Endothelial cell of hepatic sinusoid (primary cell): ENCODE data around the gene SLC6A9.

Source experiments
- in situ Hi-C: cut with HindIII; loops from 2 replicates; pipeline ENCODE4 v1.10.0; 2017; ENCODE audit warnings: low sequenced_read_pairs

The SLC6A9 gene

DNA sequence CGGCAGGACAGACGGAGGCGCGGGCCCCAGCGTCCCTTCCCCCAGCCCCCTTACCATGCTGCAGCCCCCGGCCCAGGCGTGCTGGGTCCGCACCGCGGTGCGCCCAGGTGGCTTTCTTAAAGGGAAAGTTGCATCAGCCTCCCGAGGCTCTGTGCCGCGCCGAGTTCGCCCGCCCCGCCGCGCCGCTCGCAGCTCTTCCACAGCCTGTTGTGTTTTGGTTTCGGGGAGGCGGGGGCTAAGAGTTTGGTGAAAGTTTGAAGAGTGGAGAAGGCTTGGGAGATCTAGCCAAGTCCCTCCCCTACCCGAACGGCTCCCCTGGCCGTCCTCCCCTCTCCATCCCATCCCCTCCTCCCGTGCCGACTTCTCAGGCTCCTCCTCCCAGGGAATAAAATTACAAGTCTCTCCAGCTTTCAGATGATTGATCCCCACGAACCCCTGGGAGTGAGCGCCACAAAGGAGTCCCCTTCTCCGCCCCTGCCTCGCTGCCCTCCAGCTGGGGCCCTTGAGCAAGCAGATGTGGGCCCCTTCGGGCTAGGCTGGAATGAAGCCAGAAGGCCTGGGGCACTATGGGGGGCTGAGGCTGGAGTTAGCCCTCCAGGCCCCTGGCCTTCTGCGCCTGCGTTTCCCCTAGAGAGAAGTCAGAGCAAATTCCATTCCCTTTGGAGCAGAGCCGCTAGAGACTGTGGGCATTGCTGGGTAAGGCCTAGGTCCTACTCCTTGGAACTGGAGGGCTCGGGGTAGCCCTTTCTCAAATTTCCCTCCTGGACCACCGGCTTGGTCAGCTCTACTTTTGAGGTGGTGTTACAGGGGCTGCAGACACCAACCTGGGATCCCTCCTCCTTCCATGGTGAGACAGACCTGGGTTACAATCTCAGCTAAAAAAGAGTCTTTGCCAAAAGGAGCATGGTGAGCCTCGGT, at the start of gene SLC6A9:
SLC6A9 (minus strand) TSS at position 211 of the 918 bp plus-strand sequence. CDS start 7,185 bp downstream, outside the sequence.
- in situ Hi-C loops = no loop called here

DNA sequence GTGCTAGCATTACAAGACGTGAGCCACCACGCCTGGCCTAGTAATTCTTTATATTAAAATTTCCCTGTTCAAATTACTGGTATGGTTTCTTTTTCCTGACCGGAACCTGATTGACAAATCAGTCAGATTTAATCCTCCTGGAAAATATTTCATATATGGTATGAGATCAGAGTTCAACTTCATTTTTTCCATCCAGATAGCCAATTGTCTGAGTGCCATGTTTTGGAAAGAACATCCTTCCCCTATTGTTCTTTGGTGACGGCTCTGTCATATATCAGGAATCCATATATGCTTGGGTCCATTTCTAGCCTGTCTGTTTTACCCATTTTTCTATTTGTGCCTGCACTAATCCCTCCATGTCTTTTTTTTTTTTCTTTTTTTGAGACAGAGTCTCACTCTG, 48.3 kb upstream of the SLC6A9 start:
- in situ Hi-C loops = no loop called here

DNA sequence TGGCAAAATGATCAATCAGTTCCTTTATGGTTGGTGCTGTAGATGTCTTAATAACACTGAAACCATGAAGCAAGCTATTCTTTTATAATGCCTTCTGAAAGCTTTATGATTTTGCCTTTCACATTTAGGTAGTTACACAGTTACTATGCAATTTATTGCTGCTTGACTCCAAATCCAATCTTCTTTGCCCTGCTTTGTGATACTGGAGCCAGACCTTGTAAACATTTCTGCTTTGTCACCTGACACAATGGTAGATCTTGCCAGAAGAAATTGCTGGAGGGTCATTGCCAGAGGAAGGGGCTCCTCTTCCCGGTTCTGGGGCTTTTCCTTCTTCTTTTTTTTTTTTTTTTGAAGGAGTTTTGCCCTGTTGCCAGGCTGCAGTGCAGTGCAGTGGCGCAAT, 46.8 kb upstream of the SLC6A9 start:
- in situ Hi-C loops = no loop called here

DNA sequence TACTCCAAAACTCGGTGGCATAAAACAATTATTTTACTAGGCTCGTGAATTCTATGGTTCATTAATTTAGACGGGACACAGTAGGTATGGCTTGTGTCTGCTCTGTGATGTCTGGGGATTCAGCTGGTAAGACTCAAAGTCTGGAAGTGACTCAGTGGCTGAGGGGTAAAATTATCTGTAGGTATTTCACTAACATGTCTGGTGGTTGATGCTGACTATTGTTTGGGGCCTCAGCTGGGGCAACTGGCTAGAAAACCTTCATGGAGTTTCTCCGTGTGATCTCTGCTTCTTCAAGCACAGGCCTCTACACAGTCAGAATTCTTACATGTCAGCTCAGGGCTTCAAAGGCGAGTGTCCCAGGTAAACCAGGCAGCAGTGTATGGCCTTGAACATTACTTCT, 46.2 kb upstream of the SLC6A9 start:
- in situ Hi-C loops = no loop called here

DNA sequence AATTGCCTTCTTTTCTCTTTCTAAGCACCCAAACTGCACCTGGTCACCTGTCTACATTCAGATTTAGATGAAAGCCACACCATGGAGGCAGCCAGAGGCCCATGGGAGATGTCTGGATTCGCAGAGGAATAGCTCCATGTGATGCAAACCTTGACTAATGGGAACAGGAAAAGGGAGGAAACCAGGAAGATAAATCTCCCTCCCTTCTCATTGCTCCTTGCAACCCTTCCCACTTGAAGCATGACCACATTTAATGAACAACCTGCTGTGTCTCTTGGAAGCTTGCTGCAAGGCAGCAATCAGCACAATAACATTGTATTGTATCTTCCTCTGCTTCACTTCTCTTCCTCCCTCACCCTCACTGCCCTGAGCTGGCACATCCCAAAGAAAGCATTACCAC, 44.8 kb upstream of the SLC6A9 start:
- in situ Hi-C loops = no loop called here

DNA sequence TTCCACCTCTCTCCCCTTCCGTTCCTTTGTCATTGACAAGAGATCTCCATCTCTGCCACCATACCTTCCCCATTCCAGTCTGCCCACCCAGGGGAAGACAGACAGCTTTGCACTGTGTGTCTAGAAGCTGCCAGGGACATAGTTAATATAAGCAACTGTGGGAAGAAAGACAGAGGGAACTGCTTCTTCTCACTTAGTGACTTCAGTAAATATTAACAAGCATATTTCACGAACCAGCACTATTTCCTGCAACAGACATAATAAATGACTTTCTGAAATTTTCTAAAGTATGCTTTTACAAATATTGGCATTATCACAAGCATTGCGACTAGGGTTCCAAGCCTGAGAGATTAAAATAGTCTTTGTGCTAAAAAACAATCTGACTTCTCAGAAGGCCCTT, 43.2 kb upstream of the SLC6A9 start:
- in situ Hi-C loops = loop anchor here (5.0 kb wide), 1 partner anchor 82 kb away; the partner anchor contains the start of gene CCDC24

DNA sequence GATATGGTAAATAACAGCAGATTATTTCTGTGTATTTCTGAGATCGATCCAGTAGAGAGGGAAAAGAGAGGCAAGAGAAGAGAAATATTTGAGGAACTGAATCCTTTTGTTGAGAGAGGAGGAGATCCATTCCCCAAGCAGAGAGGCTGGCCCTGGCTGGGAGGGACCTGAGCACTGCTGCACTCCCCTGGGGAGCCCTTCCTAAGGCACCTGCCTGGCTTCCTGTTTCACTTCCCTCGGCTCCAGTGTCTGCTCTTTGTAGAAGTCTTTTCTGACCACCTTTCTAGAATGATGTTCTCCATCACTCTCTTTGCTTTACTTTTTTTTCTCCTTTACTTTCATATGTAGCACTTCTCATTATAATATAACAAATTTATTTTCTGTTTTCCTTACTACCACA, 42.3 kb upstream of the SLC6A9 start:
- in situ Hi-C loops = loop anchor here (5.0 kb wide), 1 partner anchor 81 kb away; the partner anchor contains the start of gene CCDC24

DNA sequence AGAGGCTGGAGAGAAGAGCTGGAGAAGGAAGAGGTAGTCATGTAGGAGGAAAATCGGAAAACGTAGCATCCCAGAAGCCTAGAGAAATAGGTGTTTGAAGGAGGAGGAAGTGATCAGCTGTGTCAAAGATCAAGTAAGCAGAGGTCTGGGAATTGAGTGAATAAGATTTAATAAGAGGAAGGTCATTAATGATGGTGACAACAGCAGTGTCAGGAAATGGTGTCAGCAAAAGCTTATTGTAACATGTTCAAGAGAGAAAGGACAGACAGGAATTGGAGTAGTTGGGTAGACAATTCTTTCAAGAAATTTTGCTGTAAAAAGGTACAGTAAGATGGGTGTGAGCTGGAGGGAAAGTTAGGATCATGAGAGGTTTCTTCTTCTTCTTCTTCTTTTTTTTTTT, 41.6 kb upstream of the SLC6A9 start:
- in situ Hi-C loops = loop anchor here (5.0 kb wide), 1 partner anchor 81 kb away; the partner anchor contains the start of gene CCDC24

DNA sequence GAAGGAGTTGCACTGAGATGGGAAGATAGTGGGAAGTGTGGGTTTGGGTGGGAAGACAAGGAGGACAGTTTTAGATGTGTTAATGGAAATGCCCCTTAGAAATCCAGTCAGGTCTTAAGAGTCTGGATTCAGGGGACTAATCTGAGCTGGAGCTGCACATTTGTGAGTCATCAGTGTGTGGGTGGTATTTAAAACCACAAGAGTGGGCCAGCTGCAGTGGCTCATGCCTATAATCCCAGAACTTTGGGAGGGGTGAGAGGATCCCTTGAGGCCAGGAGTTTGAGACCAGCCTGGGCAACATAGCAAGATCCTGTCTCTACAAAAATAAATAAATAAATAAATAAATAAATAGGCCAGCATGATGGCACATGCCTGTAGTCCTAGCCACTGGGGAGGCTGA, 40.9 kb upstream of the SLC6A9 start:
- in situ Hi-C loops = loop anchor here (5.0 kb wide), 1 partner anchor 80 kb away; the partner anchor contains the start of gene CCDC24

DNA sequence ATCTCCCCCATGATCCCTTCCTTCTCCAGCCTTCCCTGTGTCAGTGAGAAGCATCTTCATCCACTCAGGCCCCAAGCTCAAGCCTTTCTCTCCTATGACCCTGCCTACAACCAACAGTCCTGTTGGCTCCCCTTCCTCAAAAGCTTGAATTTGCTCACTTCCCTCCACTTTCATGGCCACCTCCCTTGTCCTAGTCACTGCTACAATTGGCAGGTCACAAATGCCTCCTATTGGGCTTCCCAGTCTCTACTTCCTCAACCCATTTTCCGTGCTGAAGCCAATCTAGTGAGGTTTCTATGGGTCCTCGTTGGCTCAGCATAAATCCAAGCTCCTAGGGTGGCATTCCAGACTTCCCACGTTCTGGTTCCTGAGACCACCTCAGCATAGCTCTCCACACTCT, 40.2 kb upstream of the SLC6A9 start:
- in situ Hi-C loops = loop anchor here (5.0 kb wide), 1 partner anchor 79 kb away; the partner anchor contains the start of gene CCDC24

DNA sequence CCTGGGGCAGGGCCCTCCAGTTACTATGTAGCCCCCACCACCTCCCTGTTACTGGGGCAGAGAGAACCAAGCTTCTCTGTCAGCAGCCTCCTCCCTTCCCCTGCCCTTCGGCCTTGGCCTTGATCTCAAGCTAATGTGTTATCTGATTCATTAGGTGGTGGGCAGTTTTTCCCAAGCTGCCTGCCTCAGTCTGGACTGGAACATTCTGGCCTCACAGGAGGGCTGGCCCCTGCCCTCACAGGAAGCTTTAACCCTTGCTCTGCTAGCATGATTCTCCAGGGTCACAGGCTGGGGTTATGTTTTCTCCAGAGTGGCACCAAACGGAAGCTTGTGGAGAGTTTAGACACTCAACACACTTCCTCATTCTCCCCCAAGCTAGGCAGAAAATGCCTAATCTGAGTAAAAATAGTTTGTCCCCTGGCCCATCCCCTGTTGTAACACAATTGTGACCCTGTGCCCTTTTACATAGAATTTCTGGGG, 37.2 kb upstream of the SLC6A9 start:
- in situ Hi-C loops = no loop called here

DNA sequence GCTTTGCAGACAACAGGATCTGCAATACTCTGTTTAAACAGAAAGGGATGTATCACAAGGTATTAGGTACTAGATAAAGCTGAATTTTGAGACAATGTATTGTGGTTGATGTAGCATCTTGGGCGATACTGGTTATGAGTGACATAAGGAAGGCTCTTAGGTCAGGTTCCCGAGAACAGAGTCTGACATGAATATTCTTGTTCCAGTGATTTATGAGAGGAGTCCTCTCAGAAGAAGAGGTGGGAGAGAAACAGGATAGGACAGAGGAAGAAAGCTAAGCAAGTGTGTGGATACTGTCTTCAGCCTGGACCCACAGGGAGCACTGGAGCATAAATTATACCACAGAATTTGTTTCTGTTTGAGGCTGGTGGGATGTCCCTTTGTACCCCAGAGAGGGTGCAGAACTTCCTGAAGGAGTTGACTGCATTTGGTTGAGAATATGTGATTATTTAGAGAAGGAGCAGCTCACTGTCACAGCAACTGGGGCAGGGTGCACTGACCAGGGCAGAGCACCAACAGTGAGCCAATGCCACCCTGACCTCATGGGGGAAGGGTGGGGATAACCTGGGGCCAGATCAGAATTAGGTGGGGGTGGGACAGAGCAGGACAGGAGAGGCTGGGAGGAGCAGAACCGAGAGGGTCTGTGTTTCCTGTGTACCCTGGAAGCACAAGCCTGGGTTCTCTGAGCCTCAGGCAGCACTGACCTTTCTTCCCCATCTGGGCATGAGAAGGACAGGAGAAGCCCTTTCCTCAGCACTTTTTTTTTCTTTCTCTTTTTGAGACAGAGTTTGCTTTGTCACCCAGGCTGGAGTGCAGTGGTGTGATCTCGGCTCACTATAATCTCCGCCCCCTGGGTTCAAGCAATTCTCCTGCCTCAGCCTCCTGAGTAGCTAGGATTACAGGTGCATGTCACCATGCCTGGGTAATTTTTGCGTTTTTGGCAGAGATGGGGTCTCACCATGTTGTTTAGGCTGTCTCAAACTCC, 36.3 kb upstream of the SLC6A9 start:
- in situ Hi-C loops = no loop called here

DNA sequence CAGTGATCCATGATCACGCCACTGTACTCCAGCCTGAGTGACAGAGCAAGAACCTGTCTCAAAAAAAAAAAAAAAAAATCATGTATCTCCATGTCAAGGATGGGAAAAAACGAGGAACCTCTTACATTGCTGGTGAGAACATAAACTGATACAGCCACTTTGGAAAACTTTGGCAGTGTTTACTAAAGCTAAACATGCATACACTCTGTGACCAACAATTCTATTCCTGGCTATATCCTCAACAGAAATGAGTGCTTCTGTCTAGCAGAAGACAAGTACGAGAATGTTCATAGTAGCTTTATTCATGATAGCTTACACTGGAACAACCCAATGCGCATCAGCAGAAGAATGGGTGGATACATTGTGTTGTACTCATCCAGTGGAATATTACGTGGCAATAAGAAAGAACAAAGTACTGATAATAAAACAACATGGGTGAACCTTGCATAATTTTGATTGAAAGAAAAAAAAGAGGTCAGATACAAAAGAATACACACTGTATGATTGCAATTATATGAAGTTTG, 31.5 kb upstream of the SLC6A9 start:
- in situ Hi-C loops = no loop called here

DNA sequence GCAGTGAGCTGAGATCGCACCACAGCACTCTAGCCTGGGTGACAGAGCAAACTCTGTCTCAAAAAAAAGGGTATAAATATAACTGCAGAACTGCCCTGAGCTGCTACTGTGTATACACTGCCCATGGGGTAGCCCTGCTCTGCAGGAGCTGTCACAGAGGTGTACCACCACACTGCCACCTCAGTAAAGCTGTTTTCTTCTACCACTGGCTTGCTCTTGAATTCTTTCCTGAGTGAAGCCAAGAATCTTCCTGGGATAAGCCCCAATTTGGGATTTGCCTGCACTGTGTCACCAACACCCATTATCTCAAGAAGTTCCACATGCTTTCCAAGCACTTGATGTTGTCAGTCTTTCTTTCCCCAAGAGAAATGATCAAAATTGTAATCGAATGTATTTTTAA, 30.6 kb upstream of the SLC6A9 start:
- in situ Hi-C loops = no loop called here

DNA sequence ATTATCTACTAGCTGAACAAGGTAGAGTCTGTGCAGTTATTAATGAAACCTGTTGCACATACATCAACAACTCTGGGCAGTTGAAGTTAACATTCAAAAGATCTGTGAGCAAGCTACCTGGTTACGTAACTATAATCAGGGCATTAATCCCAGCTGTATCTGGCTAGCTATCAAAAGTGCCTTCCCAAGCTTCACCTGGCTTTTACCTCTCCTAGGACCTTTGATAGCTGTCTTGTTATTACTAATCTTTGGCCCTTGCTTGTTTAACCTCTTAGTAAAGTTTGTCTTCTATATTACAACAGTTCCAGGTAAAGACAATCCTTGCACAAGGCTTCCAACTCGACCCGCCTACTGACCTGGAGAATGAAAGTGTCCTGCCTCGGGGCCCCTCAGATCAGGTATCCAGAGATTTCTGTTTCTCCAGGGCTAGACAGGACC, 29.6 kb upstream of the SLC6A9 start:
- in situ Hi-C loops = no loop called here

DNA sequence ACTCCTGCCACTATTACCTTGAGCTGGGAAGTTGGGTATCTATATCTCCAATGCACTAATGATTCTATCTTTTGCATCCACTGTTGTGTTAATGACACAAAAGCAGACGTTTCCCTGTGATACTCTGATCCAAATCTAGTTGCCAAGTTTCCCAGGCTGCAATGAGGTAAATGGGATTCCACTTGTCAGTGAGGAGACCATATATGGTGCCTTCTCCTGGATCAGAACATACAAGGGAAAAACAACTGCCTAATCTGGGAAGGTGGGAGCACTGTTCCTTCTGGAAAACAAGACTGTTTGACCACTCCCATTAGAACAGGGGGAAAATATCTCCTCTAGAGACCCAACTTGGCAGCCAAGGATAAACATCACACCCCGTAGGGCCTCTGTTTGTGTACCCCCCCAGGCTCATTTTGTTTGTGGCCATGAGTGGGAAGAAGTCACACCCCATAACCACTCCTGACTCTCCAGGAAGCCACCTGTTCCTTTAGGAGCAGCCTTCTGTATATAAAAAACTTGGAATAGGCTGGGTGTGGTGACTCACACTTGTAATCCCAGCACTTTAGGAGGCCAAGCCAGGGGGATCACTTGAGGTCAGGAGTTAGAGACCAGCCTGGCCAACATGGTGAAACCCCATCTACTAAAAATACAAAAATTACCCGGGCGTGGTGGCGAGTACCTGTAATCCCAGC, 28.5 kb upstream of the SLC6A9 start:
- in situ Hi-C loops = no loop called here

DNA sequence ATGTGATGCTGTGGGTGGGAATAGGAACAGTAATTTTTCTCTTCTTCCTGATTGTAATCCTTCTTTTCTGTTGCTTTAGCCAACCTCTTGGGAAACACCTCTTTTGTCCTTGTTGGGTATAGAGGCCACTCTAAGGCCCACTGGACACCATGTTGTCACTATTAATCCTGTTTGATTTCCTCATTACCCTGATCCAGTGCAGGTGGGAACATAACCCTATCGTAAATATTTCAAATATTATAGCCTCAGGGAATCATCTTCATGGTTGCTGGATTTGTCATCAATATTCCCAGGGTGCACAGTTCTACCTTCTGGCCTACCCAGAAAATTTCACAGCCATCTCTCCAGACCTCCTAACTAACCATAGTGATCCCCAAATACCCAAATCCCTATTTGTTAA, 27.9 kb upstream of the SLC6A9 start:
- in situ Hi-C loops = no loop called here

DNA sequence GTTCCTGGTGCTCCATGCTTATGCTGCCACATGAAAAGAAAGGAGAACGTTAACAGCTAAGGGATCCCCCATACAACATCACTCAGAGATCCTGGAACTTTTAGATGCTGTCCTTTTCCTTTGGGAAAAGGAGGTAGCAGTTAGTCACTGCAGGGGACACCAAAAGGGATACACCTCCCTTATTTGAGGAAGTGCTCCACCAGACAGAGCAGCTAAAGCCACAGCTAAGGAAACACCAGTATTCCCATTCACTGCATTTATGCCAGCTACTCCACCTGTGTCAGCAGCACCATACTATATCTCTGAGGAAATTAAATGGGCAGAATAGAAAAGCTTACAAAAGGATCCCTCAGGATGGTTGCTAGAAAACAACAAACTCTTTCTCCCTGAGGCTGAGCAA, 26.0 kb upstream of the SLC6A9 start:
- in situ Hi-C loops = no loop called here

DNA sequence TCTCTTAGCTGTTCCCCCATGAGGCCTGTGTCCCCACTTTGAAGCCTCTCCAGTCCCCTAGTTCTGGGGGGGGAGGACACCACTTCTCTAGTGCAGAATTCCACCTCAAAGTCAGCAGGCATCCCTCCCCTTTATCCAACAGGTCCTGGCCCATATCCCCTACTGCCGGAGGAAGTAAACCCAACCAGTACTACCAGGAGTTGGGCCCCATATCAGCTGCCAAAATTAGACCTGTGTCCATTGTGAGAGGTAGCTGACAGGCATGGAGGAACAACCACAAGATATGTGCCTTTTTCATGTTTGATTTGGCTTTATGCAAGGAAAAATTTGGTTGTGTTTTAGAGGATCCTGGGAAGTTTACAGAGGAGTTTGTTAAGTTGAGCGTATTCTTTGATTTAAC, 22.1 kb upstream of the SLC6A9 start:
- in situ Hi-C loops = no loop called here

DNA sequence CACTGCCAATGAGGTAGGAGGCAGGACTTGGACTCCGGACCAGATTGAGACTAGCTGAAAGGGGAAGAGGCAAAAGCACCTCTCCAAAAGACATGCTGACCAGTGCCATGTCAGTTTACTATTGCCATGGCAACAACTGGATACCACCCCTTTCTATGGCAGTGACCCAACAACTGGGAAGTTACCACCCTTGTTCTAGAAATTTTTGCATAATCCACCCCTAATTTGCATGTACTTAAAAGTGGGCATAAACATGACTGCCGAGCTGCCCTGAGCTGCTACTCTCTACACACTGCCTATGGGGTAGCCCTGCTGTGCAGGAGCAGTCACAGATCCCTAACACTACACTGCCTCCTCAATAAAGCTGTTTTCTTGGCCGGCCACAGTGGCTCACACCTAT, 19.0 kb upstream of the SLC6A9 start:
- in situ Hi-C loops = no loop called here
